Dedifferentiated amniotic fluid mesenchymal stem cell (primary cell): ENCODE results near the gene BRPF3.

ENCODE experiments used
- DNase-seq: peaks from one replicate; pipeline ENCODE4 v3.0.0-alpha.2; 2016; ENCODE audit errors: extremely low spot score

The BRPF3 gene

GRCh38 chr6:36268478-36269275 lies 72.1 kb downstream of the BRPF3 start:
- no peak for DNase-seq

GRCh38 chr6:36269834-36270705 lies 73.5 kb downstream of the BRPF3 start, which contains the start of gene PNPLA1:
Gene PNPLA1 (plus strand): TSS chr6:36270060. CDS start chr6:36270460, 400 bp downstream.
- DNase-seq: no peak

- DNase-seq: no peak
Measured at GRCh38 chr6:36272234-36272633, 75.7 kb downstream of the BRPF3 start.

GRCh38 chr6:36273067-36273466 lies 76.5 kb downstream of the BRPF3 start:
- no peak for DNase-seq

- no peak for DNase-seq
Measured at GRCh38 chr6:36273802-36274514, 77.4 kb downstream of the BRPF3 start.

- DNase-seq: no peak
Measured at GRCh38 chr6:36276581-36277536, 80.3 kb downstream of the BRPF3 start.

- DNase-seq: no peak
Measured at GRCh38 chr6:36277946-36278470, 81.5 kb downstream of the BRPF3 start.

GRCh38 chr6:36280467-36280866 lies 83.9 kb downstream of the BRPF3 start:
- DNase-seq: no peak

GRCh38 chr6:36280983-36281382 lies 84.4 kb downstream of the BRPF3 start:
- no peak for DNase-seq
